ENCODE data around the gene PDE8B. TPM values are rescaled to one million over a fixed set of nuclear protein-coding genes. Genes with fewer than 3 reads are reported as not detected.

Gene PDE8B
- total RNA-seq, 1 donor from 2014 or later, result 7.3 TPM

DNA sequence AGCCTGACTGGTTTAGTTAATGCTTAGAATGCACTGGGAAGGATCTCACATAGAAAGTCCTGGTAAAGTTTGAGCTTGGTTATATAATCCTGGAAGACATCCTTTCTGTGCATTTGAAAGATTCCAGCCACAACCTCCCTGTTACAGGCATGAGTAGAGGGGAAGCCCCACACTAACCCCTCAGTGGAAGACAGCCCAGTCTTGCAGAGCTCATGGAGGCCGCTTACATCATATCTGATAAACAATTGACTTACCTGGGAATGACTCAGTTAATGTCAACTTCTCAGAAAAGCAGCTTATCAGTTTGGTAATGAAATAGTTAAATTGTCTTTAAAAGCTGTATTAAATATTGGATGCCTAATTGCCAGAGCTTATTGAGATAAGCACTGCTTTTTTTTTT, 28.1 kb upstream of the PDE8B start:
- FAIRE-seq (no peak), DNase-seq (ENCODE audit: low spot score in 2 of 2) (no peak)

GRCh38 chr5:77186652-77187370, 23.7 kb upstream of the PDE8B start:
- FAIRE-seq, result no peak
- no peak for DNase-seq (ENCODE audit: low spot score in 2 of 2)

GRCh38 chr5:77189421-77189820, 21.1 kb upstream of the PDE8B start:
- DNase-seq (ENCODE audit: low spot score in 2 of 2) (no peak), FAIRE-seq (no peak)

GRCh38 chr5:77192441-77193050, 17.9 kb upstream of the PDE8B start:
- DNase-seq (ENCODE audit: low spot score in 2 of 2) (no peak), FAIRE-seq (no peak)

- no peak for DNase-seq (ENCODE audit: low spot score in 2 of 2)
- no peak for FAIRE-seq
Observed at GRCh38 chr5:77194762-77195161, 15.7 kb upstream of the PDE8B start.

DNA sequence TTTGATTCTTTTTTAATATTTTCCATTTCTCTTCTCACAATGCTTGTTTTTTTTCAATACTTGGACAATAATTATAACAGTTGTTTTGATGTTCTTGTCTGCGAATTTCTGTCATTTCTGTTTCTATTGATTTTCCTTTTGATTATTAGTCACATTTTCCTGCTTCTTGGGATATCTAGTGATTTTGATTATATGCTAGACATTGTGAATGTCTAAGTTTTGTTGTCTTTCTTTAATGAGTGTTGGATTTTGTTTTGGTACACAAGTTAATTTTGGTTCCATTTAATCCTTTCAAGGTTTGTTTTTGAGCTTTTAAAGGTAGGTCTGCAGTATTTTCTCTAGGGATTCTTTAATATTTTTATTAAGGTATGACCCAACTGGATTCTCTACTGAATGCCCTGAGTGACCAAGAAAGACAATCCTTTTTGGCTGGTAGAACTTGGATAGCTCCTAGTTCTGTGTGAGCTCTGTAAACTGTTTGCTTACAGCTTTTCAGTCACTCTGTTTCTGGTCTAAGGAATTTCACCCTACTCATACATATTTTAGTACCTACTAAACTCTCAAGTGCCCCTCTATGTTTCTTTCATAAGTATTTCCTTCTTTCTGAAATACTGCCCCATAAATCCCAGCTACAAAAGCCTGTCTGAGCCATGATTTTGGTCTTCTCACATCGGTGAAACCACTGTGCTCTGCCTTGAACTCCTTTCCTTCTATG, 12.5 kb upstream of the PDE8B start:
- DNase-seq (ENCODE audit: low spot score in 2 of 2) (no peak), FAIRE-seq (no peak)

- no peak for DNase-seq (ENCODE audit: low spot score in 2 of 2)
- no peak for FAIRE-seq
Observed at GRCh38 chr5:77200663-77201062, 9.8 kb upstream of the PDE8B start.

- no peak for FAIRE-seq
Observed at GRCh38 chr5:77202145-77202544, 8.3 kb upstream of the PDE8B start.

DNA sequence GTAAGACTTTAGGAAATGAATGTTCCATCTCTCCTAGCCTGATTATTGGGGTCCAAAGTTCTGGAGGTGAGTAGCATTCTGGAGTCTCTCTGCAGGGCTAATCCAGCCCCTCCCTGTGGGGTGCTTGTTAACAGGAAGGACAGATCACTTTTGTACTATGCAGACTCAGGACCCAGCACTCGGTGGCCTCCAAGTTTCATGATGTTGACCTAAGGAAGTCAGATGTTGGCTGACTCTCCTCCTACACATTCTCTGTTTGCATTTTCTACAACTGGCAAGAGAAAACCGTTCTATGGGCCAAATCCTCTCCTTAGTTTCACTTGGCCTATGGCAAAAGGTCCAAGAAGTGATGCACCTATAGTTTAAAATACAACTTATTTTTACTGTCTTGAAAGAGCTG, 5.5 kb upstream of the PDE8B start:
- DNase-seq (ENCODE audit: low spot score in 2 of 2), result no peak
- FAIRE-seq, result no peak

More at GRCh38 chr5:77202145-77202544, 8.3 kb upstream of the PDE8B start:
- no peak for DNase-seq (ENCODE audit: low spot score in 2 of 2)

GRCh38 chr5:77208507-77209163, 1.8 kb upstream of the PDE8B start:
- peak in 1 of 2 donors; percentile 9 for DNase-seq (ENCODE audit: low spot score in 2 of 2)
- FAIRE-seq, result no peak

- FAIRE-seq (no peak), DNase-seq (ENCODE audit: low spot score in 2 of 2) (no peak)
Observed at GRCh38 chr5:77209495-77210090, 887 bp upstream of the PDE8B start.

DNA sequence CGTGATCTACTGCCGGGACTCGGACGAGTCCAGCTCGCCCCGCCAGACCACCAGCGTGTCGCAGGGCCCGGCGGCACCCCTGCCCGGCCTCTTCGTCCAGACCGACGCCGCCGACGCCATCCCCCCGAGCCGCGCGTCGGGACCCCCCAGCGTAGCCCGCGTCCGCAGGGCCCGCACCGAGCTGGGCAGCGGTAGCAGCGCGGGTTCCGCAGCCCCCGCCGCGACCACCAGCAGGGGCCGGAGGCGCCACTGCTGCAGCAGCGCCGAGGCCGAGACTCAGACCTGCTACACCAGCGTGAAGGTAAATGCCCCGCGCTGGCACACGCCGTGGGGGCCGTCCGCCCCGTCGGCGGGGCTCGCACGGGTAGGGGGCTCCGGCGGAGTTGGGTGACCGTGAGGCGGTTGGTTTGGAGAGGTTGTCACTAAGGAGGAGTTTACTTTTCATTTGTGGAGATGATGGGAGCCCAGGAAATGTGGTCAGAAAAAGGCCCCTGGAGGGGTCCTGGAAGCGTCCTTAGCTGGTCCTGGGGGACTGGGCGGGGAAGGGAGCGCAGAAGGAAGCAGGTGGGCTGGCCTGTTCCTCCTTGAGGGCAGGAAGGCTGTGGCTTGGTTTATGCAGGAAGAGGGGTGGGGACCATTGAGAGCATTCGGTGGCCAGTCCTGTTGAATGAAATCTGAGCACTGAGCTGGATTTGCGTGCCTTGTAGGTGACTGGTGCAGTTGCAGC, 647 bp downstream of the PDE8B start:
- DNase-seq (ENCODE audit: low spot score in 2 of 2), result peak in 1 of 2 donors; percentile 12
- FAIRE-seq, result no peak

GRCh38 chr5:77211691-77212047, 1.2 kb downstream of the PDE8B start:
- DNase-seq (ENCODE audit: low spot score in 2 of 2), result peak in 1 of 2 donors; percentile 22
- no peak for FAIRE-seq

- no peak for DNase-seq (ENCODE audit: low spot score in 2 of 2)
- FAIRE-seq, result no peak
Observed at GRCh38 chr5:77213601-77214000, 3.1 kb downstream of the PDE8B start.

DNA sequence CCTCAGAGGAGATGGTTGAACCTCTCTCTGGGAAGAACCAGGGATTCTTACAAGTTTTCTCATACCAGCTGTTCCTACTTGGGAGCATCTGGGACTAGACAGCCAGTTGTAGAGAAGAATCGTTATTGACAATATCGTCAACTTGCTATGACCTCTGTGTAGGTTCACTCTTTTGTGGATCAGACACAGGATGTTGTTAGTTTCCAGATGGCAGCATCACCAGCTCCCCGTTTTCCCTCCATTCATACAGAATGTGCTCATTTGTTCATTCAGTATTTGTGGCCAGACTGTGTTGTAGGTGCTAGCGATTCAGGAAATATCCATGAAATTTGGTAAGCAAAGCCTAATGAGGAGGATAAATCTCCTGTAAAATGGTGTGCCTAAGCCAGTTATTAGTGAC, 3.7 kb downstream of the PDE8B start:
- peak in 1 of 2 donors; percentile 12 for DNase-seq (ENCODE audit: low spot score in 2 of 2)
- FAIRE-seq, result no peak

GRCh38 chr5:77218263-77218662, 7.8 kb downstream of the PDE8B start:
- DNase-seq (ENCODE audit: low spot score in 2 of 2) (no peak), FAIRE-seq (no peak)

GRCh38 chr5:77221115-77221514, 10.6 kb downstream of the PDE8B start:
- no peak for FAIRE-seq
- no peak for DNase-seq (ENCODE audit: low spot score in 2 of 2)

DNA sequence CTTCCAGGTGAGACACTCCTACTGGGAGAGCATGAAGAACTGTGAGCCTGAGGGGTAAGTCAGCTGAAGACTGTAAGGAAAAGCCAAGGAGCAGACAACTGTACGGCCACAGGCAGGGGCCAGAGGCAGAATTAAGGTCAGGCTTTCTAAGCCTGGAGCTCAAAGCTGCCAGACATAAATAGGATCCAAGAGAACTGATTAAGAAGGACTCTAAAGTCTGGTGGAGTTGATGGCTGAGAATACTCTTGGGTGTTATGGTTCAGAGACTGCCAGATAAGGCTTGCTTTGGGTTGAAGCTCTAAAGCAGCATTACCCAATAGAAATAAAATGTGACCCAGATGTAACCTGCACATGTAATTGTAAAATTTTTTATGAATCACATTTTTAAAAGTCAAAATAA, 12.2 kb downstream of the PDE8B start:
- FAIRE-seq (no peak), DNase-seq (ENCODE audit: low spot score in 2 of 2) (no peak)

GRCh38 chr5:77223653-77224052, 13.2 kb downstream of the PDE8B start:
- FAIRE-seq (no peak), DNase-seq (ENCODE audit: low spot score in 2 of 2) (no peak)

- FAIRE-seq (no peak), DNase-seq (ENCODE audit: low spot score in 2 of 2) (no peak)
Observed at GRCh38 chr5:77224672-77225355, 14.3 kb downstream of the PDE8B start.
